ENCODE results near the gene OR12D1.
"Not testable (repeated sequence)": the region's sequence is repeated elsewhere in the genome, so short reads cannot be mapped to it uniquely, and the experiment has no call there.

OR12D1 gene

DNA sequence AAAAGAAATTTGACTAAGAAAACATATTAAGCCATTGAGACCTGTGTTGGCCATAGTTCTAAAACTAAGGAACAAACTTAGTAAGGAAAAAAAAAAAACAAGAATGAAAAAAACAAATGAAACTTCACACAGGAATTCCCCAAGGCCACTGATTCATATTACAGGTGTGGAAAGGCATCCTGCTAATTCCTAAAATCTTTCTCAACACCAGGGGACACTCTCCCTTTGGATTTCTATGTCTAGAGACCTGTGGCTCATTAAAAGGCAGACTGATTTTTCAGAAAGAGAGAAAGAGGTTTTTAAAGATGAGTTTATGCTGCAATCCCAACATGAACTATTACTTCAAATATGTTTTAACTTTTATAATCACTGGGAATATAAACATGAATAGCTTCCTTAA is at the start of gene OR12D1:
Gene OR12D1 (plus strand): TSS at position 341 of the 400 bp plus-strand sequence.
- DNase-seq (ENCODE audit: low read depth in 2 of 2) = no peak

GRCh38 chr6:29368765-29369164 is 46.0 kb upstream of the OR12D1 start, which contains the start of gene OR5V1:
OR5V1 (minus strand) TSS chr6:29368865; CDS start chr6:29356195, 12,670 bp downstream.
- DNase-seq (ENCODE audit: low read depth in 2 of 2) = no peak

- DNase-seq (ENCODE audit: low read depth in 2 of 2) = no peak
These were observed 39.5 kb upstream of the OR12D1 start, which contains the start of gene OR12D3 for GRCh38 chr6:29375191-29375590. OR12D3 (minus strand) TSS chr6:29375291; CDS start chr6:29375287, 4 bp downstream.

GRCh38 chr6:29376003-29376402 is 38.7 kb upstream of the OR12D1 start:
- DNase-seq (ENCODE audit: low read depth in 2 of 2) = no peak

- no peak for DNase-seq (ENCODE audit: low read depth in 2 of 2)
These were observed 26.2 kb upstream of the OR12D1 start for GRCh38 chr6:29388533-29388932.

GRCh38 chr6:29395331-29395730 is 19.4 kb upstream of the OR12D1 start, which contains the start of gene OR12D2:
OR12D2 (plus strand) TSS chr6:29395631; CDS start chr6:29396700, 1,069 bp downstream.
- no peak for DNase-seq (ENCODE audit: low read depth in 2 of 2)

GRCh38 chr6:29399525-29399924 is 15.2 kb upstream of the OR12D1 start:
- DNase-seq (ENCODE audit: low read depth in 2 of 2) = no peak

DNA sequence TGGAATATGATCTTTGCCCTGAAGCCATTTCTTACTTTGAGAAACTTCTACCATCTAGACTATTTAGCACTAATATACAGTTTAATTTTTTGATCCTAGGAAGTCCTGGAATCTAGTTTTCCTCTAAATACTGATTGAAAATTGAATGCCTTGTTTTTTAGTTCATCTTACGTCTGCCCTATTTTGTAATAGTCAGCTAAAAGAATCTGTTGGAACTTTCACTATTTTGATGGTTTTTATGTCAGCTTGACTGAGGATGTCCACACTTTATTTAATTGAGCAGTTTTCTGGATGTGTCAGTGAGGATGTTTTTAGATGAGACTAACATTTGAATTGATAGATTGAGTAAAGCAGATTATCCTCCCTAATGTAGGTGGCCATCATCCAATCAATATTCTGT is 10.9 kb upstream of the OR12D1 start:
- no peak for DNase-seq (ENCODE audit: low read depth in 2 of 2)

- DNase-seq (ENCODE audit: low read depth in 2 of 2) = no peak
These were observed 4.8 kb downstream of the OR12D1 start for GRCh38 chr6:29419516-29419915.

GRCh38 chr6:29424168-29424567 is 9.4 kb downstream of the OR12D1 start:
- DNase-seq (ENCODE audit: low read depth in 2 of 2) = no peak

DNA sequence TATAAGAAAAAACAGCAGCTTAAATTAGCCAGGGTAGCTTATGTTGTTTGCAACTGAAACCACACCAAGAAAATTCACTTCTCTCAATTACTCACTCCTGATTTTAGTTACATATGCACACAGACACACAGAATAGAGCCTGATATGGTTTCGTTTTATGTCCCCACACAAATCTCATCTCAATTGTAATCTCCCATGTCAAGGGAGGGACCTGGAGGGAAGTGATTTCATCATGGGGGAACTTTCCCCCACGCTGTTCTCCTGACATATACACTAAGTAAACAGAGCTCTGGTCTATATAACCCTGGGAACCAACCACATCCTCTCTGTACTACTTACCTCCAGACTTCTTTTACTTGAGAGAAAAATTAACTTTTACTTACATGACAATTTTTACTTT is 9.8 kb downstream of the OR12D1 start:
- no peak for DNase-seq (ENCODE audit: low read depth in 2 of 2)

- no peak for DNase-seq (ENCODE audit: low read depth in 2 of 2)
These were observed 10.3 kb downstream of the OR12D1 start for GRCh38 chr6:29425075-29425474.

- no peak for DNase-seq (ENCODE audit: low read depth in 2 of 2)
These were observed 11.9 kb downstream of the OR12D1 start for GRCh38 chr6:29426654-29427053.

- DNase-seq (ENCODE audit: low read depth in 2 of 2) = not testable (repeated sequence)
These were observed 22.0 kb downstream of the OR12D1 start for GRCh38 chr6:29436730-29437129.

DNA sequence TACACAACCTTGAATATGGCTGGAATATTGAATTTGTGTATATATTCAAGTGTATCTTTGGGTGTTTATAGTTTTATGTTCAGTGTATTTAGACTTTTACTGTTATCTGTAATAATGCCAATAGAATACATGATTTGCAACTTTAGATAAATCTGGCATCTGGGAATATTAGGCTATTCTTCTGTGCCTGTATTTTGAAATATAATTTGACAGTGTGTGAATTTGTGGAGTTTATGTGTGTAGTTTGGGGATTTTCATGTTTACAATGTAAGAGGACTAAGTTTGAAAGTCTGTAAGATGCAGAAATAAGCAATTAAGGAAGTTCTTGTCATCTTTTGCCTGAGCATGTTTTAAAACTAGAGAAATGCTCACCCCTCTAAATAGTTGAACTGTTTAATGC is 24.3 kb downstream of the OR12D1 start, which contains the start of gene OR10C1:
Gene OR10C1 (plus strand): TSS at position 301 of the 400 bp plus-strand sequence. CDS start 710 bp downstream, outside the sequence.
- DNase-seq (ENCODE audit: low read depth in 2 of 2) = no peak

- DNase-seq (ENCODE audit: low read depth in 2 of 2) = no peak
These were observed 28.0 kb downstream of the OR12D1 start for GRCh38 chr6:29442719-29443118.

DNA sequence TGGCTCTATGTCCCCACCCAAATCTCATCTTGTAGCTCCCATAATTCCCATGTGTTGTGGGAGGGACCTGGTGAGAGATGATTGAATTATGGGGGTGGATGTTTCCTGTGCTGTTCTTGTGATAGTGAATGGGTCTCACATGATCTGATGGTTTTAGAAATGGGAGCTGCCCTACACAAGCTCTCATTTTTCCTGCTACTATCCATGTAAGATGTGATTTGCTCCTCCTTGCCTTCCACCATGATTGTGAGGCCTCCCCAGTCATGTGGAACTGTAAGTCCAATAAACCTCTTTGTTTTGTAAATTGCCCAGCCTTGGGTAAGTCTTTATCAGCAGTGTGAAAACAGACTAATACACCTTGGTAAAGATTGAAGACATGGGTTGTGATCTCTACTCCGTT is 29.3 kb downstream of the OR12D1 start:
- DNase-seq (ENCODE audit: low read depth in 2 of 2) = not testable (repeated sequence)

DNA sequence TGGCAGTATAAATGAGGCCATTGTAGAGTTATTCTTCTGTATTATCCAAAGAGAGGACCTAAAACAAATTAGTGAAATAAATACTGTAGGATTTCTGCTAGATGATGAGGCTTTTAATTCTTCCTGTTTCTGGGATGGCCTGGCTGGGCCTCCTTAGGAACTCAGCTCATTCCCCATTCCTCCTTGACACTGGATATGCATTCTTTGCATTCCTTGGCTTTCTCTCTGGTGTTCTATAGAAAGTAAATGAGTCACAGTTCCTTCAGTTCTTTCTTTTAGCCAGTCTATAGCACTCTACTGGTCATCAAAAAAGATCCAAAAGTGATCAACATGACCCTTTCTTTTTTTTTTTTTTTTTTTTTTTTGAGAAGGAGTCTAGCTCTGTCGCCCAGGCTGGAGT is 32.9 kb downstream of the OR12D1 start:
- no peak for DNase-seq (ENCODE audit: low read depth in 2 of 2)

DNA sequence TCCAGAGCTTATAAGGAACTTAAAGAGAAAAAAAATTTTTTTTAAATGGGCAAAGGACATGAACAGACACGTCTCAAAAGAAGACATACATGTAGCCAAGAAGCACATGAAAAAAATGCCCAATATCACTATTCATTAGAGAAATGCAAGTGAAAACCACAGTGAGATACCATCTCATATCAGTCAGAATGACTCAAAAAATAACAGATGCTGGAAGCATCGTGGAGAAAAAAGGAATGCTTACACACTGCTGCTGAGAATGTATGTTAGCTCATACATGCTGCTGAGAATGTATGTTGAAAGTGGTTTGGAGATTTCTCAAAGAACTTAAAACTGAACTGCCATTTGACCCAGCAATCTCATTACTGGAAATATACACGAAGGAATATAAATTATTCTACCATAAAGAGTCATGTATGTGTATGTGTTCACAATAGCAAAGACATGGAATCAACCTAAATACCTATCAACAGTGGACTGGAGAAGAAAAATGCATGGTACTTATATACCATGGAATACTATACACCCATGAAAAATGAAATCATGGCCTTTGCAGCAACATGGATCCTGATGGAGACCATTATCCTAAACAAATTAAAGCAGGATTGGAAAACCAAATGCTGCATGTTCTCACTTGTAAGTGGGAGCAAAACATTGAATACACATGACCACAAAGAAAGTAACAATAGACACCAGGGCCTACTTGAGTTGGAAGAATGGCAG is 36.9 kb downstream of the OR12D1 start:
- no peak for DNase-seq (ENCODE audit: low read depth in 2 of 2)

GRCh38 chr6:29456971-29457370 is 42.2 kb downstream of the OR12D1 start, which contains the start of the genes OR11A1 and OR2H1:
OR11A1 (minus strand) TSS chr6:29457071; CDS start chr6:29427641, 29,430 bp downstream.
OR2H1 (plus strand) TSS chr6:29457155; CDS start chr6:29461770, 4,615 bp downstream.
- DNase-seq (ENCODE audit: low read depth in 2 of 2) = no peak

DNA sequence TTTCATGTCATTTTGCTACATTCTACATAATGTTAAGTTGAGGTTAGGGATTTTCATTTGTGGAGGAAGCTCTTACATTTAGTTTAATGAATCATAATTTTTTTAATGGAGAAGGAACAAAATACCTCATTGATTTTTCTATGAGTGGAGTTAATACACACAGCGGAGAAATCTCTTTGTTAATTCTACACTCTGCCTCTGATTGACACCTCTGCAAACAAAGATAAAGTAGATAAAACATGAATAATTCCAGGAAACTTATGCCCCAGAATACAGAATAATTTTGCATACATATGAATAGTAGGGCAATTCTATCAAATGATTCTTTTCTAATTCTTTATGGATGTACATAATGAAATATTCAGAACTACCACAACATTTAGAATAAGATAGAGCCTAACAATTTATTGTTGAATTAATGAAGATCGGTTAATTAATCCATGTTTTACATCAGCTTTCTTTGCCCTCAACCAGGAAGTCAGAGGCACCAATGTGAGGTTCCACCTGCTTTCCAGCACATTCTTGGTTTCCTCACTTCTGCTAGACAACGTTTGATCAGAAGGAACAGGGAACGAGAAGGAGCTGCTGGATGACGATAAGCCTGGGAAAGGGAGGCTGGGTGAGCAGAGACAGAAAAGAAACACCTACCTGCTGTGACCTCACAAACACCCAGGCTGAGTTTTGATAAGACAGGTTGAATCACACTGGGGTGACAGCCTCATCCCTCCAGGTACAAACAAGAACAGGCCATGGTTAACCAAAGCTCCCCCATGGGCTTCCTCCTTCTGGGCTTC is 46.5 kb downstream of the OR12D1 start:
- no peak for DNase-seq (ENCODE audit: low read depth in 2 of 2)

GRCh38 chr6:29462022-29462421 is 47.3 kb downstream of the OR12D1 start:
- DNase-seq (ENCODE audit: low read depth in 2 of 2) = no peak
